Colonic mucosa (tissue), 4 donors: ENCODE results near the gene SH3BP4. TPM values are rescaled to one million over a fixed set of nuclear protein-coding genes. Genes with fewer than 3 reads are reported as not detected.

ENCODE experiments used
- DNase-seq: peaks from one replicate; pipeline ENCODE4 v3.0.0-alpha.2; 2020
- H3K27ac ChIP-seq: fragments of 200-600 bp; one replicate; pipeline ENCODE4 v1.8.0; 2021
- H3K27me3 ChIP-seq: fragments of 200-600 bp; one replicate; pipeline ENCODE4 v1.8.0; 2021
- H3K36me3 ChIP-seq: fragments of 200-600 bp; one replicate; pipeline ENCODE4 v1.8.0; 2021
- H3K4me1 ChIP-seq: fragments of 200-600 bp; one replicate; pipeline ENCODE4 v1.8.0; 2021; ENCODE audit warnings: mild to moderate bottlenecking
- H3K4me3 ChIP-seq: fragments of 200-600 bp; one replicate; pipeline ENCODE4 v1.8.0; 2021
- H3K9ac ChIP-seq, 2 donors: one replicate each; pipeline ENCODE4 v1.7.0; 2013; ENCODE audit warnings: control low read depth in 2 of 2, low read depth in 2 of 2, low read length in 2 of 2
- H3K9me3 ChIP-seq: fragments of 200-600 bp; one replicate; pipeline ENCODE4 v1.8.0; 2021
- CTCF ChIP-seq: fragments of 200-600 bp; IDR thresholded peaks from one replicate; pipeline ENCODE4 v1.8.0; 2022; ENCODE audit warnings: antibody characterized with exemption, mild to moderate bottlenecking
- intact Hi-C: fragments of 100-400 bp; cut with DNase I; formaldehyde crosslinking; loops from one replicate; pipeline ENCODE4 v1.14.1; 2022
- total RNA-seq, 2 donors: library from RNA; stranded (reverse); fragmentation: NEBNext Ultra II Directional in 1 of 2; extraction: Animal tissue kit (Norgen Biotek cat#: 25700) in 1 of 2; gene quantifications; one replicate each; pipeline ENCODE4 v1.2.1, GENCODE V29; 2021
- donor health status: healthy.
- donor health status: DM: no; HTN: no; CAD: no.
- donor health status: DM: no; HTN: no; CAD: no.

SH3BP4 gene
- total RNA-seq, 2 donors from 2014 or later, result 29.1 to 44.4 TPM

GRCh38 chr2:234973008-234973407, 21.2 kb downstream of the SH3BP4 start:
- Histone ChIP-seq H3K9ac (no peak overlapping the region), H3K9me3 (no peaks in the 10 kb centered on the region), H3K27me3 (no peaks in the 10 kb centered on the region), H3K4me3 (no peak overlapping the region), H3K36me3 (no peaks in the 10 kb centered on the region), H3K4me1 (peaks cover 6% of the 10 kb centered on the region), H3K27ac (no peak overlapping the region)
- TF ChIP-seq CTCF, result no peak
- no peak for DNase-seq
- intact Hi-C loops, result no loop called here

GRCh38 chr2:234974501-234975385, 22.9 kb downstream of the SH3BP4 start:
- Histone ChIP-seq H3K27me3 (no peaks in the 10 kb centered on the region), H3K27ac (no peak overlapping the region), H3K4me1 (peaks cover 15% of the 10 kb centered on the region), H3K4me3 (no peak overlapping the region), H3K9me3 (no peaks in the 10 kb centered on the region), H3K9ac (peak overlapping the region; percentile 12 to 29), H3K36me3 (no peaks in the 10 kb centered on the region)
- no peak for DNase-seq
- intact Hi-C loops, result no loop called here
- TF ChIP-seq CTCF, result no peak

GRCh38 chr2:234975611-234976010, 23.8 kb downstream of the SH3BP4 start:
- Histone ChIP-seq H3K36me3 (no peaks in the 10 kb centered on the region), H3K9ac (no peak overlapping the region), H3K27me3 (no peaks in the 10 kb centered on the region), H3K4me1 (peaks cover 15% of the 10 kb centered on the region), H3K27ac (no peak overlapping the region), H3K4me3 (no peak overlapping the region), H3K9me3 (no peaks in the 10 kb centered on the region)
- TF ChIP-seq CTCF, result no peak
- intact Hi-C loops, result no loop called here
- DNase-seq, result no peak

GRCh38 chr2:234976479-234977227, 24.8 kb downstream of the SH3BP4 start:
- Histone ChIP-seq H3K9ac (no peak overlapping the region), H3K4me1 (peaks cover 24% of the 10 kb centered on the region), H3K27ac (no peak overlapping the region), H3K4me3 (no peak overlapping the region), H3K27me3 (no peaks in the 10 kb centered on the region), H3K9me3 (no peaks in the 10 kb centered on the region), H3K36me3 (no peaks in the 10 kb centered on the region)
- TF ChIP-seq CTCF, result no peak
- no peak for DNase-seq
- intact Hi-C loops, result no loop called here

GRCh38 chr2:234977228-234977679, 25.4 kb downstream of the SH3BP4 start:
- intact Hi-C loops, result no loop called here
- Histone ChIP-seq H3K9ac (peak overlapping the region in 1 of 2 donors; percentile 29), H3K4me3 (no peak overlapping the region), H3K36me3 (no peaks in the 10 kb centered on the region), H3K27me3 (no peaks in the 10 kb centered on the region), H3K4me1 (peaks cover 30% of the 10 kb centered on the region), H3K9me3 (no peaks in the 10 kb centered on the region), H3K27ac (no peak overlapping the region)
- no peak for DNase-seq
- no peak for TF ChIP-seq CTCF
